NCI-H2107 (cell line): Measurements from ENCODE around the gene MAP3K20.
"Not testable (repeated sequence)": the region's sequence is repeated elsewhere in the genome, so short reads cannot be mapped to it uniquely, and the experiment has no call there.

Experiments
- DNase-seq: peaks from one replicate; lab custom pipeline; 2025; lab: John Stamatoyannopoulos, UW

Gene MAP3K20

DNA sequence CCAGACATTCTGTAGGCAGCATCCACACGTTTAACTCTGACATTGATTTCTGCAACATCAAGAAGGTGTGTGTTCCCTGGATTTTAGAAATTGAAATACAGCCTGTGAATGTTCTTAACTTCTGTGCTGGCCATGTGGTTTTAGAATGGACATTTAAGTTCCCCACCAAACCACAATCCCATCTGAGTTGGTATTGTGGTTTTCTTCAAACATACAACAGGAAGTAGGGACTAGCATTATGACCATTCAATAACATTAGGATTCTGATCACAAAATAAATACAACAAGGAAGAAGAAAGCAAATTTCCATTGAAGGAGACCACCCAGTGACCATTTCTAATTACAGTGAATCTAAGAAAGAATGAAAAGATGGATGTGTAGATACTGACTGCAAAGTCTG, 51.2 kb downstream of the MAP3K20 start:
- no peak for DNase-seq

DNA sequence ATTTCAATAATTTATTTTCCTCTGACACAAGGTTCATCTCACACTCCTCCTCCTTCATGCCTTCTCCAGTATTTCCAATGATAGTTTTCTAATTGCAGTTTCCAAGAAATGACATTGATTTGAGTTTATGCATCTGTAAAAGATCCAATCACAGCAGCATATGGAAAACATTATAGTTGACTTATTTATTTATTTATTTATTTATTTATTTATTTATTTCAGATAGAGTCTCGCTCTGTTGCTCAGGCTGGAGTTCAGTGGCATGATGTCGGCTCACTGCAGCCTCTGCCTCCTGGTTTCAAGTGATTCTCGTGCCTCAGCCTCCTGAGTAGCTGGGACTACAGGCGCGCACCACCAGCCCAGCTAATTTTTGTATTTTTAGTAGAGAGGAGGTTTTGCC, 52.5 kb downstream of the MAP3K20 start:
- DNase-seq, result not testable (repeated sequence)

DNA sequence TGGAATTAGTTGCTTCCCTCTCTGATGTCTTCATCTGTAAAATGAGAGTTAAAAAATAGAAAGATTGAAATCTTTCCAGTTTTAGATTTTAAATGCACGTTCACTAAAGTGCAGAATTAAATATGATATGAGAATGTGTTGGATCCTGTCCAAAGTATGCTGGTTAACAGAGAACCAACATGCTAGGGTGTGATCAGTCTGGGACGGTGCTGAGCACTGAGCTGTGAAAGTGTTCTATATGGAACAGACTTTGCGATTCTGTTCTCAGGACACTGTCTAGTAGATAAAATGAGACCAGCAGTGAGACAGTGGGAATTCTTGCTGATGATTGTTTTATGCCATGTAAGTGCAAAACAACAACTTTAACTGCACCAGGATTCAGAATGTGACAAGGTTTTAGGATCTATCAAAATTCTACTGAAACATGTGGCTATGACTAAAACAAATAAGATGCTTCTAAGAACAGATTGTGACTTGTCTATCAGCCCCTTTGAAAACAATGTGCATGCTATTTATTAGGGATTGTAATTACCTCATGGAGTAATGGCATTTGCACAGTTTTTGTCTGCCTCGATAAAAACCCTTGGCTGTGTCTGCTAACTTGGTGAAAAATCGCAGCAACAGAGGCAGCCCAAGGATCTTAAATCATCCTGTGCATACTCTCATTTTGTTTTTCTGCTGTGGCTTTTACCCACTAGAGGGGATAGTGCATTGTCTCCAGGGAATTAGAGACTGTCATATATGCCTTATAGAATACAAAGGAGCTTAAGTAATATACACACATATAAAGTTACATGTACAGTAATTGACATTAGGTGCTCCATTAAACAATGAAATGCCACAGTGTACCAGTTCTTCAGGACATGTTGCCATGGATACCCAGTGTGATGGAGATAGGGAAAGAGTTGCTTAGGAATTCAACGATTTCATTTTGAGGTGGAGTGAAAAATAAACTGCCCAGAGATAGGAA, 55.1 kb downstream of the MAP3K20 start:
- DNase-seq, result no peak

DNA sequence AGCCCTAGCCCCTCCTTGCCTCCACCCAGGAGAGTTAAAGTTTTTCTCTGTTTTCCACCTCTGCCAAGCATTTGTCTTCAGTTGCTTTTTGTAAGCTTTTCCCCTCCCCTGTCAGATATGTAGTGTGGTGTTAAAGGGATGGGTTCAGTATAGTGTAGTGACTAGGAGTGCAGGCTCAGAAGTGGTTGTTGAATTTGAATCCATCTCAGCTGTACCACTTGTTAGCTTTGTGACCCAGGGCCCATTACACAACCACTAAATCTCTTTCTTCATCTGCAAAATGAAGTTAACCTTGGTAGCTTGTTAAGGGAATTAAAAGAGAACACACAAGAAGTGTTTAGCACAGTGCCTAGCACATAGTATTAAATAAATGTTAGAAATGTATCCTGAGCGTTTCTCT, 56.9 kb downstream of the MAP3K20 start:
- no peak for DNase-seq

DNA sequence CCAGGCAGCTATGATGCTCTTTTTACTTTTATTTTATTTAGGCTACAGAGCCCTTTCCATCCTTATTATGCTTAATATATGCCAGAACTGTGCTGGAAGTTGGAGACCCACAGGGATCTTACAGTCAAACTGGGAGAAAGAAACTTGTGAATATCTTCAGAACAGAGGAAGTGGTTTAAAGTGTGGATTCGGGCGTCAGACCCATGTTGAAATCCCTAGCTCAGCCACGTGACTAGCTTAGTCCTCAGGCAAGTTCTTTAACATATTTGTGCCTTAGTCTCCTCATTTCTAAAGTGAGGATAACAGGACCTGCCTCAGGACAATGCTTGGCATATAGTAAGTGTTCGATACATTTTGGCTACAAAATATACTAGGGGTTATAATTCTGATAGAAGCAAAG, 59.1 kb downstream of the MAP3K20 start:
- DNase-seq, result no peak

DNA sequence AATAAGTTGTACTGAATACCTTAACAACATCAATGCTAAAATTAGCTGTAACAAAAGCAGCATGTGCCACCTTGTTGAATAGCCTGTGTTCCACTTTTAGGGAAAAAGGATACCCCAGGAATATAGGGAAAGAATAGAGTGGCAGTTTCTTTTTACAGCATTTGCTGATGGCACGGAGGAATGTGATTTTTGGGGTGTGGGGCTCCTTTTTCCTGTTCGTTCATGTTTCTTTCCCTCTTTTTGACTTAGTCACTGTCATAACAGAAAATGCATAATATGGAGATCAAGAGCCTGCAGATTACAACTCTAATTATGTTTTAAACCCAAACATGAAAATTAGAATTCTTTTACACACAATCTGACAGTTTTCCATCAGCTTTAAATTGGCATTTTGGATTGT, 60.4 kb downstream of the MAP3K20 start:
- DNase-seq, result no peak

DNA sequence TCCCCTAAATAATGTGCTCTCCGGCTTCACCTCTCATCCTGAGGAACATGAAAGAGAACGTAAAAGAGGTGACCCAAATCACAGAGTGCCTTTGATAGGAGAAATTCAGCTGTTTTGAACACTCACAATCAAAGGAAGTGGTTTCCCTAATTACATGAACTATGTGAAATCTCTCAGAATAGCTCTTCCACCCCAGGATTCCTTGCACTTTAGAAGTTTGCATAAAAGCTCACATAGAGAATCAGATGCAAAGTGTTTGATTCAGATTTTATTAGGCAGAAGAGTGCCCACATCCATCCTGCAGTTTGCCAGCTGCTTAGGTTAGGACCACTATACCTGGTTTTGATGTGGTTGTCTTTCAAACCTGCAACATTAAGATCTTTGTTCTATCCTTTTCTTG, 61.0 kb downstream of the MAP3K20 start:
- no peak for DNase-seq

DNA sequence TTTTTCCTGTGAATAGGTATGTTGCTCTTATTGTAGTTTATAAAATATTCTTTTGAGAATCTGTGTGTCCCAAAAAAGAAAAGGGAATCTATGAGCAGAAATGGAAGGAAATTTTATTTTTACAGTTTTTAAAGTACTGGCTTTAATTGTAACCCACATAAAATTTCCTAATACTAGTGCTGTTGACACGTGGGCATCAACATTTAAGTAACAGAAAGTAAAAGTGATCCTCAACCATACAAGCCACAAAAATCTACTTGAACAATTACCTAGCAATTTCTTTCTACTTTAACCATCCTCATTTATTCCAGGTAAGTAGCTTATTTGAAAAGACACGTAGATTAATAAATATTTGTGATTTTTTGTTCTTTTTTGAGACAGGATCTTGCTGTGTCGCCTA, 62.0 kb downstream of the MAP3K20 start:
- no peak for DNase-seq

DNA sequence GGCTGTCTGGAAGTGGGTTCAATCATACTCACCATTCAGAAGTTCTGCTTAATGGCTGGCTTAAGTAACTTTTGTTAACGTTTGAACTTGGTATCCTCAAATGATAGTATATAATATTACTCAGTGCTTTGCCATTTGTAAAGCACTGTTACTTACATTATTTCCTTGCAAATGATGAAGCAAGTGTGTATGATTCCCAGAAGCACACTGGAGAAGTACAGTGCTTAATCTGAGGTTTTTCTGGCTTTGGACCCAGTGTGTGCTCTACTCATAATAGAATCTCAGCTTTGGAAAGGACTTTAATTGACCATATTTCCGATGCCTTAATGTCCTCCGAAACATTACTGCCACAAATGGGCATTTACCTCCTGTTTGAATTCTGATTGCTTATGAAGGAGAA, 63.3 kb downstream of the MAP3K20 start:
- no peak for DNase-seq

DNA sequence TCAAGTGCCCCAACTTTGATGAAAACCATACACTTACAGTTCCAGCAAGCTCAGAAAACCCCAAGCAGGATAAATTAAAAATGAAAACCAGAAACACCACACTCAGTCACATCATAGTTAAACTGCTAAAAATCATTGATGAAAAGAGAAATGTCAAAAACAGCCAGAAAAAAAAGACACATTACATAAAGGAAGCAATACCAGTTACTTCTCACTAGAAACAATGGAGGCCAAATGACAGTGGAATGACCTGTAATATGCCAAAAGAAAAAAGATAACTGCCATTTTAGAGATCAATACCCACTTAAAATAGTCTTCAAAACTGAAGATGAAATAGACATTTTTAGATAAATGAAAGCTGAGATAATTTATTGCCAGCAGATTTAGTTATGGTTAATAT, 66.0 kb downstream of the MAP3K20 start:
- no peak for DNase-seq

DNA sequence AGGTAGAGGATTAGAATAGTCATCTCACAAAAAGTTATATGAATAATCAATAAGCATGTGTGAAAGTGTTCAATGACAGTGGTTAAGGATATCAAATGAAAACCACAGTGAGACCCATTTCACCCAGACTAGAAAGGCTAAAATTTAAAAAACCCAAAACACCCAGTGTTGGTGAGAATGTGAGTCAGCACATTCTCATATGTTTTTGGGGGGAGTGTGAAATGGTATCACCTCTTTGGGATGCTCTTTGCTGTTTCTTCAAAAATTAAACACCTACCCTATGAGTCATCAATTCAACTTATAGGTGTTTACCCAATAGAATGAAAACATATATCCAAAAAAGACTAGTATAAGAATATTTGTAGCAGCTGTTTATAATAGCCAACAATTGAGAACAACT, 69.8 kb downstream of the MAP3K20 start:
- no peak for DNase-seq

DNA sequence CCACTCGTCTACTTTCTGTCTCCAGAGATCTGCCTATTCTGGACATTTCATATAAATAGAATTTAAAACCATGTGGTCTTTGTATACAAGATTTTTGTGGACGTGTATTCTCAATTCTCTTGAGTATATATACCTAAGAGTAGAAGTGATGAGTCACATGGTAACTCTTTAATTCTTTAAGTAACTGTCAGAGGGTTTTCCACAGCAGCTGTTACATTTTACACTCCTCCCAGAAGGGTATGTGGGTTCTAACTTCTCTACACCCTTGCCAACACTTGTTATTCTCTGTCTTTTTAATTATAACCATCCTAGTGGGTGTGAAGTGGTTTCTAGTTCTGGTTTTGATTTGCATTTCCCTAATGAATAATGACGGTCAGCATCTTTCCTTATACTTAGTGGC, 70.9 kb downstream of the MAP3K20 start:
- DNase-seq, result no peak

DNA sequence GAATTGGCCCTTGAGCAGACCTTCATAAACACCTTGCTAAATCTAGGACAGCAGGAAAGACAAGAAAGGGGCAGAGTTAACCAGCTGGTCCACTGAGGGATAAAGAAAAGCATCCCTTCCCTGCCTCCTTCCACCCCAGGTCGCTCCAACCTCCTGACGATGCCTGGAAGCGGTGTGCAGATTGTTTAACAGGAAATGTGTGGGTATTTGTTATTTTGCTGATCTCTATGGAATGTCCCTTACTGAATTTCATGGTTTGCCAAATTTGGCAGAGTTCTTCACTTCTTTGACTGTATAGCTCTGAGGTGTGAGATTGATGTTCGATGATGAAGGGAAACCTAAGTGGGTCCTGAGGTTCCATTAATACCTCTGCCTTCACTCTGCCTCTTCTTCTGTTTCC, 72.9 kb downstream of the MAP3K20 start:
- no peak for DNase-seq

DNA sequence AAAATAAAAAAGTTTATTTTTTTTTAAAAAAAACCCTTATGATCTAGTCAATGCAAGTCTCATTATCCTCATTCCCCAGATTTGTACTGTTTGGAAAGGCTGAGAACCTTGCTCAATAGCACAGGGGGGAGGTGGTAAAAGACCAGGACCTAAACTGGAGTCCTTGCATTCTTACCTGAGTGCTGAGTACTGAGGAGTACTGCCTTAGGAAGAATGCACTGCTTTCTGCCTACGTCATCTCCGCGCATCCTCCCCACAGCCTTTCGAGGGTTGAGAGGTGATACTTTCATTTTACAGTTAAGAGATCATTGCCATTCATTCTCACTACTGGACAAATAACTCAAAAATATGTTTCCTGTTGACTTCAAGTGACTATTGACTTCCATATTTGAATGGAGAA, 73.8 kb downstream of the MAP3K20 start:
- no peak for DNase-seq

DNA sequence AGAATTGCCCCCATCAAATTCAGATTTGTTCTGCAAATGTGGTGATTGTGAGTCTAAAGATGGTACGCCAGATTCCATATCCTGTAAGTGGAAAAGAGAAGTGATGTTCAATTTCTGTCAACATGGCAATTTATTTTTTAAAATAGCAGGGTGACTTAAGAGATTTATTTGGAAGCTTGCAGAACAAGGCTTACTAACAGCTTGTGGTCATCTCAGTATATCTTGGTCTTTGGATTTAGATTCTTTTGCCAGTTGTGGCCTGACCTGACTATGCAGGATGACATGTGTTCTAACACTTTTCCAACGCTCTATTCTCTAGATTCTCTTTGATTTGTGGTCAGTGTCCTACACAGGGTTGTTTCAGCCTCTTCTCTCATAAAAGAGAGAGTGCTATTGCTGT, 74.4 kb downstream of the MAP3K20 start:
- DNase-seq, result no peak

DNA sequence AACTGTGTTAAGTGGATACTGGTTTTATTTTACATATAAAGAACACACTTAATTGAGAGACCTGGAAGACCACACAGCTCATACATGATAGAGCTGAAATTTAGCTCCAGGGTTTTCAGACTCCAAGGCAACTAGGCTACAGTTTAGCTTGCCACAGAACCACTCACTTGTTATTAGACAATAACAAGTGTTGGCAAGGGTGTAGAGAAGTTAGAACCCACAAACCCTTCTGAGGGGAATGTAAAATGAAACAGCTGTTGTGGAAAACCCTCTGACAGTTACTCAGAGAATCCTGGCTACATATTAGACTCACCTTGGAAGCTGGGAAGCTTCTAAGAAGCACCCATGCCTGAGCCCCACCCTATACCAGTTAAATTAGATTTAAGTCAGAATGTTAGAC, 75.3 kb downstream of the MAP3K20 start:
- DNase-seq, result no peak

DNA sequence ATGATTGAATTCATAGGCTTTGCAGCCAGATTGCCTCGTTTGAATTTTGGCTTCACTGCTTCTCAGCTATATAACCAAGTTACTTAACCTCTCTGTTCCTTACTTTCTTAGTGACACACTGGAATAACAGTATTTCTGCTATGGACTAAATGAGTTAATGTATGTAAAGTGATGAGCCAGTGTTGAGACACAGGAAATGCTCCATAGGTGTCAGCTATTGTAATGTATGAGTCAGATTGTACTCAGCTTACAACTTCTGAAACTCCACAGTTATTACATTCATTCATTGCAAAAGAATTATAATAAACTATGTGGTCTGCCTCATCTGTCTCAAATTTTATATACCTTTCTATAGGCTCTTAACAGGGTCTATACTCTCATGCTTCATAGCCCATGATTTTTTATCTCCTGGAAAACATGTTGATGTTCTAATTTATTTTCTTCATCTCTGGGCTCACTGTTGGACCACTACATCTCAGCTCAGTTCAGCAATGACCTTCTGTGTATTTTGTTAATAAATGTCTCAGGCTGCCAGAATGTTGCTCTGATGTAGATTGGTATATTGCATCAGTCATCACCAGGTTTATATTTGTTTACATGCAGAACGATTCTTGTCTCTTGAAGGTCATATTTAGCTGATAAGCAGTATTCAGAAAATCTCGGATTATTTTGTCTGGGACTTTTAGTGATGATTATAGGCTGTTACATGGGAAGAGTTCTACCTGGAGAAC, 76.2 kb downstream of the MAP3K20 start:
- no peak for DNase-seq

DNA sequence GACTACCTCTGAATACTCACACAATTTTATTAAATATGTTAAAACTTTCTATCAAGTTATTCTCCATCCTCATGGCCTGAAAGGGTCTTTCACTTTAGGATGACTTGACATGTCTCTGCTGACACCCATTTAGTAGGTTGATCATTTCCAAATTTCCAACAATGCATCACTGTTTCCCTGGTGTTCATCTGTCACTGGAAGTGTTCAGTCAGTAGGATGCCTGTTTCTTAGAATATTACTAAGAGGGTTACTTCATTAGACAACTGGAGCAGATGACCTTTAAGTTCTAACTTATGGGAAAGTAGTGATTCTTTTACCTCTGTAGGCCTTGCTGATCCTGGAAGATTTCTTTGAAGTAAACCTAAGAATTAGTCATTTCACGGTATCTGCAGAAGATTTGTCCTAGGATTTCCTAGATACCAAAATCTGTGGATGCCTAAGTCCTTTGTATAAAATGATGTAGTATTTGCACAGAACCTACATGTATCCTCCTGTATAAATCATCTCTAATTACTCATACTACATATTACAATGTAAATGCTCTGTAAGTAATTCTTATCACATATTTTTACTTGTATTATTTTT, 77.7 kb downstream of the MAP3K20 start:
- DNase-seq, result no peak

DNA sequence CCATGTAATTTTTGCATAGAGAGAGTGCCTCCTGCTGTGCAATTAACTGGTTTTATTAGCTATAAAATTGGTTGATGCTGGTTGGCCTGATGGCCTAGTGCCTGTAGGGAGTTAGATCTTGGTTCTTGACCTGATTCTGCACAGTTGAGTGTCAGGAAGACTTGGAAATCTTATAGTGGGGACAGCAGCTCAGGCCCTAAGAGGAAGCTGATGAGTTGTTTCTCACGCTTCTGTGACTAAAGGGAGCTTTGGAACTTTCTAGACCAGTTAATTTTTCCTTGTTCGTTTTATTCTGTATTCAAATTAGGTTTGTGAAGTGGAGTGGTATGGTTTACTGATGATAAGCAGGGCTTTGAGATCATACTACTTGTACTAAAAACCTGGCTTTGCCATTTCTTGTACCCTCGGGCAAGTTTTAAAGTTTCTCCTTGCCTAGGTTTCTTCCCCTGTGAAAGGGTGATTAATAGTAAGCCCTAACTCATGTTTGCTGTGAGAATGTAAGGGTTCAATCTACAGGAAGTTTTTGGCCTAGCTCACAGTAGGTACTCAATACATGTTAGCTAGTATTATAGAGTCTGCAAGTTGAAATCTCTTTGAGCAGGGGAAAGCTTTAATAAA, 82.1 kb downstream of the MAP3K20 start:
- no peak for DNase-seq

DNA sequence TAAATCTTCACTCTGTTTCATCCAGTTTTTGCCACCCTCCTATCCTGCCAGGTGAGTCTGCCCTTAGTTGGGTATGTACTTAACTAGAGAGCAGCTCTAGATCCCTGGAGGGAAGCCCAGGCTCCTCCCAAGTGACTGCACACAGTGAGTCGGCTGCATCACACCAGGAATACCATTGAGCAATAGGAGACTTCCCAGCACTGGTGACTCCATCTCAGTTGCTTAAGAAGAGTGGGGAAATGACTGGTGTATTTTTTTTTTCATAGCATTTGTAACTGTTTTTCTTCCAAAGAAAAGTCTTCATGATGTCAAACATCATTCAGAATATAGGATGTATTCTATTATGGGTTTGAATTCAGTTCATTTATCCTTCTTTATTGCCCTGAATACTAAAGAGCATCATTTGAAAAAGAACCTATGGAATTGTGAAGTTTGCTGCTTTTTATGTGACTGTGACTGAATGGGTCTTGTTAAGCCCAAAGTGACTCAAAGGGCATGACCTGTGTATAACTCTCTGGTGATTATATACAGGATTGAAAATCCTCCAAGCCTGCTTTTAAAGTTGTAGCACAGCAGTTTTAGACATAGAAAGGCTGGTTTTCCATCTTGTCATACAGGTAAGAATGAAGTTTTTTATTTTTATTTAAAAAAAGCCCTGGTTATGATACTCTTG, 84.3 kb downstream of the MAP3K20 start:
- DNase-seq, result no peak

DNA sequence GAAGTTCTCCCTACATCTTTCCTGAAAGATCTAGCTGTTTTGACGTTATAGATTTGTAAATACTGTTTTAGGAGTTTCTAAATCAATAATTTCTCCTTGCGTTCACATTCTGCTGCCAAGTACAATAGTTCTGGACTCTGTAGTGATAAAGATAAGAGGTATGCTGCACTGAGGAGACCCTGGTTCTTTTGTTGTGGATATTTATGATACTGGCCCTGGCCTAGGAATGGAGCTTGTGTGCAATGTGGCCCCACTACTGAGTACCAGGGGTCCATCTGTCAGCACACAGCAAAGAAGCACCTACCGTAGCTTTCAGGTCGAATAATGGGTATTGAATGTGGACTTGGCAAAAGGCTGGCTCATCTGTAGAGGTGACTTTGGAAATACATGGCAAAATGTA, 85.0 kb downstream of the MAP3K20 start:
- no peak for DNase-seq

DNA sequence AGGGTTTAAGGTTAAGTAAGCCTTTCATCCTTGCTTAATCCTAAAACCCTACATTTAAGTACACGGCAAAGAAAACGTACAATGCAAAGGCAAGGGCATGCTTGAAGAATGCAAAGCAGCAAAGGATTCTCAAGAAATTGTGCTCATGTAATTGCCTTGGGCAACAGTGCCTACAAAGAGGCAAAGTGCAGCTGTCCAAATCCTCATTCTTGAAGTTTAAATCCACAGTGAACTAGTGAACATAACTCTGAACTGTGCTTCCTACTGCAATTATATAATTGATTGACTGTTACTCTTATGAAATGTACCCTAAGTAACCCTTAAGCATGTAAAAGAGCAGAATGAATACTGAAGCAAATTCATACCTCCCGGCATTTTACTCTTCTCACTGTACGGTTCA, 85.4 kb downstream of the MAP3K20 start:
- DNase-seq, result no peak
